Upper lobe of left lung (tissue), 4 donors: ENCODE data around the gene GTPBP1.

Source experiments
- POLR2A ChIP-seq, 4 donors: fragments of 450-650 bp; IDR thresholded peaks; one replicate each; pipeline ENCODE4 v1.5.1; 2016 to 2017; ENCODE audit warnings: antibody characterized with exemption in 4 of 4, mild to moderate bottlenecking in 2 of 4
- TF ChIP-seq, protein P1 (sequence below), 6 experiments: fragments of 450-650 bp in 4 of 6; fragments of 200-600 bp in 2 of 6; sonication (generic) in 2 of 6; IDR thresholded peaks; one replicate each; pipeline ENCODE4 v1.5.1; 2016 to 2019; ENCODE audit warnings: antibody characterized with exemption in 6 of 6

DNA sequence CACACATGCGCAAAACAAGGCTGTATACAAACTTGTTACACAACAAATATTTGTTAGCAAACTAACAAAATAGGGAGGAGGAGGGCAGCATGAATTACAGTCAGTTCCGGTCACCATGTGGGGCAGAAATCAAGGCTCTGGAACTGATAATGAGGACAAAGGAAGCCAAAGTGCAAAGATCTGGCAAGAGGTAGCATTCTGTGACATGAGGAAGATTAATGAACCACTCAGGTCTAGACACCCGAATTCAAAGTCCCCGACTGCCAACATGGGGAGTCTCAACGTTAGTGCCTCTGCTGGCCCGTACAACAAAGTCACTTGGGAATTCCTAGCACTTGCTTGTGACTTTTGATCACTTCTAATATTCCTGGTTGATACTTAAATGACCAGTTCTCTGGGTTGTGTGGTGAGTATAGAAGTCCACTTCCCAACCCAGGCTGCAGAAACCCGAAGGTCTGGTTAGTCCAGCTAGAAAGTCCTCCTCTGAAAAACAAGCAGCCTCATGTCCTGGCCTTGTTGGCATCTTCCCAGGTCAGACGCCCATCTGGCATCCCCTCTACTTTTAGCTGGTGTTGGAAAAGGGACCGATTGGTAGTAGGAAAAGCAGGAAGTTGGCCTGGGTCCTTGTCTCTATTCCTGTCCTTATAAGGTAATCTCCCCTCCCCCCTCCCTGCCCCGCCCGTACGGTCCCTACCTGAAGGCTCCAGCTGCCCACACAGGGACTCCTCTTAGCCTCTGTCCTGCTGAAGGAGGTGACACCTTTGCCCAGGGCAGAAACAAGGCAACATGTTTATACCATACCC is 48.4 kb downstream of the GTPBP1 start:
- TF ChIP-seq POLR2A (IDR thresholded peaks at IDR 0.05): no peak
- TF ChIP-seq, protein P1, sequence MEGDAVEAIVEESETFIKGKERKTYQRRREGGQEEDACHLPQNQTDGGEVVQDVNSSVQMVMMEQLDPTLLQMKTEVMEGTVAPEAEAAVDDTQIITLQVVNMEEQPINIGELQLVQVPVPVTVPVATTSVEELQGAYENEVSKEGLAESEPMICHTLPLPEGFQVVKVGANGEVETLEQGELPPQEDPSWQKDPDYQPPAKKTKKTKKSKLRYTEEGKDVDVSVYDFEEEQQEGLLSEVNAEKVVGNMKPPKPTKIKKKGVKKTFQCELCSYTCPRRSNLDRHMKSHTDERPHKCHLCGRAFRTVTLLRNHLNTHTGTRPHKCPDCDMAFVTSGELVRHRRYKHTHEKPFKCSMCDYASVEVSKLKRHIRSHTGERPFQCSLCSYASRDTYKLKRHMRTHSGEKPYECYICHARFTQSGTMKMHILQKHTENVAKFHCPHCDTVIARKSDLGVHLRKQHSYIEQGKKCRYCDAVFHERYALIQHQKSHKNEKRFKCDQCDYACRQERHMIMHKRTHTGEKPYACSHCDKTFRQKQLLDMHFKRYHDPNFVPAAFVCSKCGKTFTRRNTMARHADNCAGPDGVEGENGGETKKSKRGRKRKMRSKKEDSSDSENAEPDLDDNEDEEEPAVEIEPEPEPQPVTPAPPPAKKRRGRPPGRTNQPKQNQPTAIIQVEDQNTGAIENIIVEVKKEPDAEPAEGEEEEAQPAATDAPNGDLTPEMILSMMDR (IDR thresholded peaks at IDR 0.05): no peak
